Measurements from ENCODE around the gene CD79B. TPM values are rescaled to one million over a fixed set of nuclear protein-coding genes. Genes with fewer than 3 reads are reported as not detected.

CD79B gene
- total and polyA plus RNA-seq, 2 experiments from 2014 or later = 1.3 to 2.5 TPM

GRCh38 chr17:63939884-63940283 lies 7.8 kb upstream of the CD79B start:
- peaks cover 30% of the 10 kb centered on the region for H3K36me3 Mint-ChIP-seq (ENCODE audit: low read depth)
- Histone ChIP-seq H3K9me2 (ENCODE audit: insufficient read depth) (no peaks in the 10 kb centered on the region), H4K20me1 (replicated peaks; ENCODE audit: insufficient read depth) (no peaks in the 10 kb centered on the region), H3K79me2 (replicated peaks; ENCODE audit: insufficient read depth) (no peaks in the 10 kb centered on the region), H3K4me3 (no peak overlapping the region), H3F3A (replicated peaks; ENCODE audit: low read depth) (no peaks in the 10 kb centered on the region), H3K4me1 (ENCODE audit: insufficient read depth) (no peaks in the 10 kb centered on the region), H3K27me3 (ENCODE audit: insufficient read depth) (no peaks in the 10 kb centered on the region), H3K36me3 (ENCODE audit: insufficient read depth) (no peaks in the 10 kb centered on the region), H3K27ac (ENCODE audit: low read depth) (no peak overlapping the region), H3K4me2 (no peak overlapping the region), H2AFZ (no peak overlapping the region)
- H3K4me3 Mint-ChIP-seq = no peak overlapping the region
- peak; percentile 43 for DNase-seq (ENCODE audit: low spot score)
- no peak overlapping the region for H3K27ac Mint-ChIP-seq
- ATAC-seq = peak; percentile 47
- H3K9me3 Mint-ChIP-seq = no peaks in the 10 kb centered on the region; the same call in 2 of the 3 replicates
- H3K4me1 Mint-ChIP-seq = peaks cover 4% of the 10 kb centered on the region; the same call in 2 of the 3 replicates
- TF ChIP-seq STAT1 (IDR thresholded peaks at IDR 0.05; ENCODE audit: unreplicated experiment) (no peak), POLR2AphosphoS5 (IDR thresholded peaks at IDR 0.05; ENCODE audit: low read depth) (no peak), ZNF331 (CRISPR knock-in tag; IDR thresholded peaks at IDR 0.05; ENCODE audit: low read depth) (no peak), CTCF (conservative IDR thresholded peaks at IDR 0.05; ENCODE audit: low read depth in 2 of 2) (no peak), EZH2 (IDR thresholded peaks at IDR 0.05; ENCODE audit: low read depth, unreplicated experiment) (no peak), ETS1 (IDR thresholded peaks at IDR 0.05) (no peak), ZNF114 (CRISPR knock-in tag; IDR thresholded peaks at IDR 0.05) (no peak), CREB1 (CRISPR knock-in tag; IDR thresholded peaks at IDR 0.05; ENCODE audit: low read depth) (no peak), EZH2phosphoT487 (IDR thresholded peaks at IDR 0.05; ENCODE audit: unreplicated experiment) (no peak), NANOG (IDR thresholded peaks at IDR 0.05; ENCODE audit: borderline replicate concordance) (no peak), ZNF462 (CRISPR knock-in tag; IDR thresholded peaks at IDR 0.05) (no peak), JUNB (IDR thresholded peaks at IDR 0.05; ENCODE audit: unreplicated experiment) (no peak), REST (IDR thresholded peaks at IDR 0.05; ENCODE audit: unreplicated experiment) (no peak)
- peaks cover 2% of the 10 kb centered on the region for H3K27me3 Mint-ChIP-seq (ENCODE audit: insufficient read depth, low read depth, poor library complexity)

All from GM23338 (cell line).